ENCODE data around the gene OR5L1.

DNA sequence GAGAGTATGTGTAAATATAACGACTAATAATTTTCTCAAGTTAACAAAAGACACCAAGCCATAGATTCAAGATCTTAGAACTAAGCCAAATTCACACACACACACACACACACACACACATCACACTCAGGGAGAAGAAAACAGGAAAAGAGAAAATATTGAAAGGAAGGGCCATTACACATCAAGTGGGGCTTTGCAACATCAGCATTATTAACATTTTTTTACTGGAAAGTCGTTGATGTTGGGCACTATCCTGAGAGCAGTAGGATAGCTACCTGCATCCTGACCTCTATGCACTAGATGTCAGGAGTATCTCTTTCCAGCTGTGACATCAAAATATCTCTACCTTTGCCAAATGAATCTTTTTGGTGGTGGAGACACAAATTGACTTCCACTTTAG lies 36.3 kb downstream of the OR5L1 start:
- TF ChIP-seq CTCF (IDR thresholded peaks at IDR 0.05; ENCODE audit: low read length) (no peak), EZH2 (optimal IDR thresholded peaks at IDR 0.05; ENCODE audit: low read depth, low read length) (no peak), EZH2phosphoT487 (IDR thresholded peaks at IDR 0.05; ENCODE audit: low read length) (no peak)
